Daoy (cell line): ENCODE data around the gene LGALS9B. TPM values are rescaled to one million over a fixed set of nuclear protein-coding genes. Genes with fewer than 3 reads are reported as not detected.
"Not testable (repeated sequence)": the region's sequence is repeated elsewhere in the genome, so short reads cannot be mapped to it uniquely, and the experiment has no call there.

ENCODE experiments used
- DNase-seq: peaks from one replicate; pipeline ENCODE4 v3.0.0-alpha.2; 2015; ENCODE audit warnings: low read depth
- total RNA-seq: library from RNA; depleted of rRNA; stranded (reverse); fragments of >200 nt; shearing (Covaris generic); gene quantifications from 2 replicates; pipeline ENCODE4 v1.2.3, GENCODE V29; 2014; rRNA removed

LGALS9B gene
- not detected in 2 replicates for total RNA-seq

DNA sequence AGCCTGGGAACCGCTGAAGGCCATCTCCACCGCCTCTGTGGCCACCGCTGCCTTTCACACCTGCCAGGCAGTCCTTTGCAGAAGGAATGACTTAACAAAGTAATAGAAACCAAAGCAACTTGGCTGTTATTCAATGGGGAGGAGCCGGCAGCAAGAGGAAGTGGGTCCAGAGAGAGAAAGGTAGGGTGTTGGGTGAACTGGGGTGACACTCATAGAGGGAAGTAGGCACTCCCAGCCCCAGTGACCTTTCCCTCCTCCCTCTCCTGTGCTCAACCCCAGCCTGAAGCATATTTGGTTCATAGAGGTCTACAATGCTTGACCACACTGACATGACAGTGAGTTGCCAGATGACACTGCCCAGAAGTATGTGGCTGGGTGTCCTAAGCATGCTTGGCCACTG lies at the start of gene LGALS9B:
Gene LGALS9B (minus strand): TSS at position 93 of the 400 bp plus-strand sequence. CDS start 69 bp downstream, at position 24.
- DNase-seq = not testable (repeated sequence)

DNA sequence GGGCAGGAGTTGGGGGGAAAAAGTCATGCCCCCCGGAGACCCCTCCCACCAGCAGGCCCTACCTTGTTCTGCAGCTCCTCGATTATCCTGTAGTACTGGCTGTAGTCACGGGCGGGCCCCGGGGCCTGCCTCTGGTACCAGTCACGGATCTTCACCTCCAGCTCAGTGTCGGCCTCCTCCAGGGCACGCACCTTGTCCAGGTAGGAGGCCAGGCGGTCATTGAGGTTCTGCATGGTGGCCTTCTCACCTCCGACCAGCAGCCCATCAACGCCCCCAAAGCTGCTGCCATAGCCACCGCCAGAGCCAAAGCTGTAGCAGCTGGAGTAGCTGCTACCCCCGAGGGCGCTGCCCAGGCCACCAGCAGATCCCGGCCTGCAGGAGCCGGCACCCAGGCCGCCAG lies 49.6 kb upstream of the LGALS9B start:
- DNase-seq = not testable (repeated sequence)

- not testable (repeated sequence) for DNase-seq
These were observed 47.8 kb upstream of the LGALS9B start for GRCh38 chr17:20515099-20515498.

DNA sequence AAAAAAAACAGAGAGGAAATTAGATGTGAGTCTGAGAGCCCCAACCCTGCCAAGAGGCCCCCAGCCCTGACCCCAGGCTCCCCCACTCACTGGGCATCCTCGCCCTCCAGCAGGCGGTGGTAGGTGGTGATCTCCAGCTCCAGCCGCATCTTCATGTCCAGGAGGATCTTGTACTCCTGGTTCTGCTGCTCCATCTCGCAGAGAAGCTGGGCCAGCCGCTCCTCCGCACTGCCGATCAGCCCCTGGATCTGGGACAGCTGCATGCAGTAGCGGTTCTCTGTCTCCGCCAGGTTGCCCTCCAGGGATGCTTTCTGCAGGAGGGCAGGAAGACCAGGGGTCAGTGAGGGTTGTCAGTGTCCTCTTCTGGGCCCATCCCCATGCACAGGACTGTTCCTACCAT lies 46.2 kb upstream of the LGALS9B start:
- not testable (repeated sequence) for DNase-seq

GRCh38 chr17:20512378-20512777 lies 45.0 kb upstream of the LGALS9B start:
- DNase-seq = not testable (repeated sequence)

GRCh38 chr17:20511778-20512177 lies 44.4 kb upstream of the LGALS9B start:
- not testable (repeated sequence) for DNase-seq

DNA sequence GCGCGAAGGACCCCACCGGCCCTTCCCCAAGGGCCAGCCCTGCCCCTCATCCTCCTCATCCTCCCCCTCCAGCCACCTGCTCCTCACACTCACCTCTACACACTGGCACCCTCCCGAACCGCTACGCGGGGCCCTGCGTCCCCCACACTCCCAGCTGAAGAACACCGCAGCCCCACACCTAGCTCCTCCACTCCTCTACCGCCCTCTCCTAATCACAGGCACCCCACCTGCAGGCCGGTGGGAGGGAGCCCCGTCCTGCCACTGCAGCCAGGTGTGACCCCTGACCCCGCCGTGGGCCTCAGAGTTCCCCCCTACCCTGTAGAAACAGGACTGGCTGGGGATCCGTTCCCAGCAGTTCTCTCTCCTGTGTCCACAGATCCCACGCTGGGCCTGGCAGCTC lies 38.0 kb upstream of the LGALS9B start:
- DNase-seq = not testable (repeated sequence)

GRCh38 chr17:20504388-20505066 lies 37.2 kb upstream of the LGALS9B start:
- peak; percentile 12 for DNase-seq

DNA sequence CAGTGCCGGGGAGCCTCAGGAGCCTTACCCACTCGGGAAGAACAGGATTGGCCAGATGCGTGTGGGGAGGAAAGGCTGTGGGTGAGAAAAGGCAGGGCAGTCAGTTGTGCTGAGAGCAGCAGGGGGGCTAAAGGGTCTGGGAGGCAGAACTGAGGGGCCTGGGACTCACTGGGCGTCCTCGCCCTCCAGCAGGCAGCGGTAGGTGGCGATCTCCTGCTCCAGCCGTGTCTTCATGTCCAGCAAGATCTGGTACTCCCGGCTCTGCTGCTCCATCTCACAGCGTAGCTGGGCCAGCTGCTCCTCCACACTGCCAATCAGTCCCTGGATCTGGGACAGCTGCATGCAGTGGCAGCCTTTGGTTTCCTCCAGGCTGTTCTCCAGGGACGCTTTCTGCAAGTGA lies 34.6 kb upstream of the LGALS9B start:
- not testable (repeated sequence) for DNase-seq

GRCh38 chr17:20500346-20500745 lies 33.0 kb upstream of the LGALS9B start:
- DNase-seq = not testable (repeated sequence)

GRCh38 chr17:20495420-20495819 lies 28.1 kb upstream of the LGALS9B start:
- not testable (repeated sequence) for DNase-seq

DNA sequence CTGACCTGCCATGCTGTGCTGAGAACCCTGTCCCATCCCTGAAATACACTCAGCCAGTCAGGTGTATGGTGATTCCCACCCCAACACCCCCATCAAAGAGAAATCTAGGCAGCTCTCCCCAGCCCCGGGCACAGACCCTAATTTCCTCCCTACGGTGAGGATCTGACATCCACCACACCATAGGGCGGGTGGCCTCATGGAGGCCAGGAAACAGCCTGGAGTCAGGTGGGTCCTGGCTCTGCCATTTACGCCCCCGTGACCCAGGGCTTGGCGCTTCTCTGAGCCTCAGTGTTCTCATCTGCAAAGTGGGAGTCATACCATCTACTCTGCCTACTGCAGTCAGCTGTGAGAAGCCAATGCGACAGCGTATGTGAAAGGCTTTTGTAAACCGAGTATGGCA lies 27.4 kb upstream of the LGALS9B start:
- not testable (repeated sequence) for DNase-seq

DNA sequence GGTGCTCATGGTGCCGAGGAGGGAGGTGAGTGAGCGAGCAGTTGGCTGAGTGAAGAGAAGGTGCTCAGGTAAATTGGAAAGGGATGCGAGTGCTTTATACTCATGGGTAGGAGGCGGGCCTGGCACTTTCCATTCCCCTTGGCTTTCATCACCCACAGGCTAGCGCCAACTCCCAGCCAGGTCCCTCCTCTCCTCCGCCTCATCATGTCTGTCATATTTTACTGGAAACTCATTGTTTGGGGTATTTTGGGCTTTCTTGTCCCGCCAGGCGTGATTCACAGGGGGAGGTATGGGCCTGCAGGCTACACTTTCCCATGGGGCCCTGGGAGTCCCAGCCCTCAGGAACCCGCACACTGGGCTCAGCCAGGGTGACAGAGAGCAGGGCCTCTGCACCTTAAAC lies 26.8 kb upstream of the LGALS9B start:
- DNase-seq = not testable (repeated sequence)

DNA sequence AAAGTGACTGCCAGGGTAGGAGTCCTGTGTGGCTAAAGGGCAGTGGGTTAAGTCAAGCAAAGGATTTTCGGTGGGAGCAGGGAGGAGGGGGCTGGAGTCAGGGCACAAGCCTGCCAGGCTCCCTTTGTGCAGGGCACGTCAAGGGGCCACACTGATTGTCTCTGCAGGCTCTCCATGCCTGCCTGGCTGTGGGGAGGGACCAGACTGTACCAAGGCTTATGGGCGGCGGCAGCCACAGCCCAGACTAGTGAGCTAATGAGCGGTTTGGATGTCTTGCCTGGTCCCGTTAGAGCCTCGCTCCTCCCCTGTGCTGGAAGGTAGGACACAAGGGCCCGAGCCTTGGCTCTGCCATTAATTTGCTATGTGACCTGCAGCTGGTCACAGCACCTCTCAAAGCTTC lies 25.6 kb upstream of the LGALS9B start:
- not testable (repeated sequence) for DNase-seq

GRCh38 chr17:20492099-20492498 lies 24.8 kb upstream of the LGALS9B start:
- DNase-seq = not testable (repeated sequence)

DNA sequence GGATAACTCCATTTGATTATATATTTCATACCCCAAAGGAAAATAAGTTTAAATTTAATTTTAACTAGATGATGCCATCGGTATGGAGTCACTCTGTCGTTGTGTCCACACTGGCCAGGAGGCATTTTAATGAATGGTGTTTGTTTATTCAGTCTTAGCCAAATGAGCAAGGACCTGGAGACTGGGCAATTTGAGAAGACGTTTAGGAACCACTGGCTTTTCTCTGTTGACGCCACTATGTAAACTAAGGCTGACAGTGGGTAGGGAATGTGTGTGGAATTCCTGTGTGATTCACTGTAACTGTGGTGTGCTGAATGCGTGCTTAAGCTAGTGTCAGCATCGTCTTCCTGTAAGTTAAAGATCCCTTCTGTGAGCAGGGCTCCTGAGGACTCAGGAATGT lies 17.6 kb upstream of the LGALS9B start:
- peak; percentile 41 for DNase-seq

- DNase-seq = not testable (repeated sequence)
These were observed 12.7 kb upstream of the LGALS9B start for GRCh38 chr17:20479889-20480591.

DNA sequence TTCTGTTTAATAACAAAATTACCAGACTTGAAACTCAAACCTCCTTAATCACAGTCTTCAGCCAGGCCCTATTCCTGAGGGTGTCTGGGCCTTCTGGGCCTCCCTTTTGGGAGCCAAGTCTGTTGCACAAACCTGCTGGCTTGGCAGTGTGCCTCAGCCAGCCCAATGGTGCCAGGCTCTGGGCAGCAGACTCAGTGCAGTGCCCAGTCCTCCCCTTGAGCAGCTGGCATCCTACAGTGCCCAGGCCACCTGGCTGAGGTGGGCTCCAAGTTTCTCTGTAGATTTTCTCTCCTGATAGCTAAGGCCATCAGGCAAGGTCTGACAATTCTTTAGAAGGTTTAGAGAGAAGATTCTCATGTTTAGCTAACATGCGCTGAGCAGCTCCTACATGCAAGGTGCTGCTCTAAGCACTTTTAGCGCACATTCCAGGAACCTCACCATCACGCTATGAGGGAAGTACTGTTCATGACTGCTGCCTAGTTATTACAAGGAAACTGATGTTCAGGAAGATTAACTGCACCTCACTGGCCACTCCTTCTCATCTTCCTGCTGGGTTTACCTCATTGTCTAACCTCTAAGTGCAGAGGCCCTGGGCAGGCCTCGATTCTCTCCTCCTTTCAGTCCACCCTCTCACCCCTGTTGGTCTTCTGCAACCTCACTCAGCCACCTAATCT lies 10.2 kb upstream of the LGALS9B start:
- DNase-seq = not testable (repeated sequence)

GRCh38 chr17:20475137-20475831 lies 7.9 kb upstream of the LGALS9B start:
- not testable (repeated sequence) for DNase-seq

- DNase-seq = not testable (repeated sequence)
These were observed 6.7 kb upstream of the LGALS9B start for GRCh38 chr17:20474081-20474480.

- not testable (repeated sequence) for DNase-seq
These were observed 2.6 kb upstream of the LGALS9B start for GRCh38 chr17:20469946-20470345.

DNA sequence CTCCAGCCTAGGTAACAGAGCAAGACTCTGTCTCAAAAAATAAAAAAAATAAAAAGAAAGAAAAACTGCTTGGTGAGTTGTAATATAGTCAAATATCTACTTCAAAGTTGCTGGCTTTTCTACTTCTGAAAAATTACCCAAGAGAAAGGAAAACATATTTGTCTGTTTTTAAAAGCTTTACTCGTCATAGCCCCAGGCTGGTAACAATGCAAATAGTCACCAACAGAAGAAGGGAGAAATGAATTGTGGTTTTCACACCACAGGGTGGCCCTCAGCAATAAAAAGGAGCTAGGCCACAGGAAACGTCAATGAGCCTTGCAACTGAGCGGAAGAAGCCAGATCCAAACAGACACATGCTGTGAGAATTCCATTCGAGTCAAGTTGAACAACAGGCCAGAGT lies 1.8 kb upstream of the LGALS9B start:
- not testable (repeated sequence) for DNase-seq
